Gastroesophageal sphincter (tissue), 4 donors: ENCODE measurements around the gene RGSL1. TPM values are rescaled to one million over a fixed set of nuclear protein-coding genes. Genes with fewer than 3 reads are reported as not detected.

Experiments
- ATAC-seq: fragments of 150-250 bp; one replicate; pipeline ENCODE4 v1.9.1; 2016; ENCODE audit warnings: mild to moderate bottlenecking, moderate library complexity
- H3K27ac ChIP-seq, 4 donors: fragments of 200-600 bp; sonication (generic) in 3 of 4; 1 replicate in 3 of 4; 2 replicates in 1 of 4; pipeline ENCODE4 v1.5.1; 2016 to 2019
- H3K27me3 ChIP-seq: fragments of 200-600 bp; sonication (generic); one replicate; pipeline ENCODE4 v1.5.1; 2019
- H3K36me3 ChIP-seq, 2 donors: fragments of 200-600 bp; sonication (generic); one replicate each; pipeline ENCODE4 v1.5.1; 2019; ENCODE audit warnings: control low read depth in 1 of 2
- H3K4me1 ChIP-seq, 3 donors: fragments of 200-600 bp; sonication (generic); 1 replicate in 2 of 3; 2 replicates in 1 of 3; pipeline ENCODE4 v1.5.1; 2016 to 2019; ENCODE audit warnings: control low read depth in 2 of 3
- H3K4me3 ChIP-seq, 2 donors: fragments of 200-600 bp; sonication (generic); one replicate each; pipeline ENCODE4 v1.5.1; 2019; ENCODE audit warnings: mild to moderate bottlenecking in 1 of 2, moderate library complexity in 1 of 2
- H3K9me3 ChIP-seq, 3 donors: fragments of 200-600 bp; sonication (generic); one replicate each; pipeline ENCODE4 v1.5.1; 2017 to 2019; ENCODE audit warnings: control low read depth in 2 of 3
- EP300 ChIP-seq: sonication (generic); formaldehyde crosslinking; IDR thresholded peaks from one replicate; pipeline ENCODE4 v1.6.1; 2017; ENCODE audit warnings: antibody characterized with exemption, mild to moderate bottlenecking
- POLR2A ChIP-seq, 2 donors: fragments of 450-650 bp; IDR thresholded peaks; one replicate each; pipeline ENCODE4 v1.6.1; 2017; ENCODE audit warnings: antibody characterized with exemption in 2 of 2, mild to moderate bottlenecking in 2 of 2, moderate library complexity in 1 of 2
- POLR2AphosphoS5 ChIP-seq: sonication (generic); formaldehyde crosslinking; IDR thresholded peaks from one replicate; pipeline ENCODE4 v1.6.1; 2017; ENCODE audit warnings: antibody characterized with exemption
- WGBS, 2 donors: methylation state at CpG; one replicate each; pipeline ENCODE4 v1.1.5; 2018; ENCODE audit warnings: low coverage in 1 of 2; 5-methylcytosine and 5-hydroxymethylcytosine counted together
- total RNA-seq, 4 donors: library from RNA; depleted of rRNA; stranded (reverse); fragments of >200 nt; gene quantifications; one replicate each; pipeline ENCODE4 v1.1.0, GENCODE V29; 2016
- TF ChIP-seq, protein P1 (sequence below), 4 experiments: fragments of 200-600 bp in 2 of 4; fragments of 450-650 bp in 2 of 4; sonication (generic) in 1 of 4; IDR thresholded peaks; one replicate each; pipeline ENCODE4 v1.5.1; 2017 to 2019; ENCODE audit warnings: antibody characterized with exemption in 4 of 4, mild to moderate bottlenecking in 2 of 4, moderate library complexity in 2 of 4

RGSL1 gene
- total RNA-seq, 4 donors from 2014 or later, result 0.04 TPM; not detected in 3

DNA sequence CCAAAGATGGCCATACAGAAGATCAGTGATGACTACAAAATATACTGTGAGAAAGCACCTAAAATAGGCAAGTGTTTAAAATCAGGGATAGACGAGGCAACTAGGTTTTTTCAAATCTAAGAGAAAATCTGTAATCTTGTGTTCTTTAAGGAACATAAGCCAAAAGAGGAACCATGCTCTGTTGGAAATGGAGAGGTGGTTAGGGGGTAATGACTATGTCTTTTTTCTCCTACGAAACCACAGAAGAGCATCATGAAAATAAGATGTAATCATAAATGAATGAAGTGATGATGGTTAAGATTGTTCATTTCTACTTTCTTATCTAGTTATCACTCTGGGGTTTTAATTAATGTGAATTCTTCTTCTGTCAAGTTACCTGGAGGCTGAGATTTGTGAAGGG lies 43.1 kb downstream of the RGSL1 start:
- Histone ChIP-seq H3K9me3 (no peaks in the 10 kb centered on the region), H3K36me3 (no peaks in the 10 kb centered on the region), H3K27ac (no peak overlapping the region), H3K4me3 (no peak overlapping the region), H3K27me3 (no peaks in the 10 kb centered on the region), H3K4me1 (no peaks in the 10 kb centered on the region)
- ATAC-seq, result no peak
- no peak for TF ChIP-seq POLR2AphosphoS5
- TF ChIP-seq, protein P1, sequence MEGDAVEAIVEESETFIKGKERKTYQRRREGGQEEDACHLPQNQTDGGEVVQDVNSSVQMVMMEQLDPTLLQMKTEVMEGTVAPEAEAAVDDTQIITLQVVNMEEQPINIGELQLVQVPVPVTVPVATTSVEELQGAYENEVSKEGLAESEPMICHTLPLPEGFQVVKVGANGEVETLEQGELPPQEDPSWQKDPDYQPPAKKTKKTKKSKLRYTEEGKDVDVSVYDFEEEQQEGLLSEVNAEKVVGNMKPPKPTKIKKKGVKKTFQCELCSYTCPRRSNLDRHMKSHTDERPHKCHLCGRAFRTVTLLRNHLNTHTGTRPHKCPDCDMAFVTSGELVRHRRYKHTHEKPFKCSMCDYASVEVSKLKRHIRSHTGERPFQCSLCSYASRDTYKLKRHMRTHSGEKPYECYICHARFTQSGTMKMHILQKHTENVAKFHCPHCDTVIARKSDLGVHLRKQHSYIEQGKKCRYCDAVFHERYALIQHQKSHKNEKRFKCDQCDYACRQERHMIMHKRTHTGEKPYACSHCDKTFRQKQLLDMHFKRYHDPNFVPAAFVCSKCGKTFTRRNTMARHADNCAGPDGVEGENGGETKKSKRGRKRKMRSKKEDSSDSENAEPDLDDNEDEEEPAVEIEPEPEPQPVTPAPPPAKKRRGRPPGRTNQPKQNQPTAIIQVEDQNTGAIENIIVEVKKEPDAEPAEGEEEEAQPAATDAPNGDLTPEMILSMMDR (IDR thresholded peaks at IDR 0.05), result no peak
- WGBS, 2 donors, result 71 to 79% methylated on average over 2 of the region's 2 CpGs

DNA sequence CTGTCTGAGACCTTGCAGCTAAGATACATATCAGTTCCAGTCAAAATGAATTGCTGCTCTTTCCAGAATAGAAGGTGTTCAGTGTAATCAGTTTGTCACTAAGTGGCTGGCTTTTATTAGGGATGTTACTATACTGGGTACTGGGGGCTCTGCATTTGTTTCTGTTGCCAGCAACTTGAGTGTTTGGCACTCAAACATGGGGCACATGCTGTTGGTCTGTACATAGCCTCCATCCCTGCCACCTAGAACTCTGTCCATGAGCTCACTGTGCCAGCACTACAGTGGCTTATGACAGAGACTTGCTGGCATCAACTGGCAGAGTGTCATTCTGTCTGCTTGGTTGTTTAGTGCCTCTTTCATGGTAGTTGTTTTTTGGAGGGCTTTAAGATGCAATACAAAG lies 45.1 kb downstream of the RGSL1 start:
- Histone ChIP-seq H3K27me3 (no peaks in the 10 kb centered on the region), H3K36me3 (no peaks in the 10 kb centered on the region), H3K27ac (no peak overlapping the region), H3K4me1 (no peaks in the 10 kb centered on the region), H3K4me3 (no peak overlapping the region), H3K9me3 (no peaks in the 10 kb centered on the region)
- no peak for ATAC-seq
- no peak for TF ChIP-seq POLR2A (IDR thresholded peaks at IDR 0.05)
- TF ChIP-seq, protein P1 (IDR thresholded peaks at IDR 0.05), result no peak
- no peak for TF ChIP-seq POLR2AphosphoS5
- TF ChIP-seq EP300, result no peak

DNA sequence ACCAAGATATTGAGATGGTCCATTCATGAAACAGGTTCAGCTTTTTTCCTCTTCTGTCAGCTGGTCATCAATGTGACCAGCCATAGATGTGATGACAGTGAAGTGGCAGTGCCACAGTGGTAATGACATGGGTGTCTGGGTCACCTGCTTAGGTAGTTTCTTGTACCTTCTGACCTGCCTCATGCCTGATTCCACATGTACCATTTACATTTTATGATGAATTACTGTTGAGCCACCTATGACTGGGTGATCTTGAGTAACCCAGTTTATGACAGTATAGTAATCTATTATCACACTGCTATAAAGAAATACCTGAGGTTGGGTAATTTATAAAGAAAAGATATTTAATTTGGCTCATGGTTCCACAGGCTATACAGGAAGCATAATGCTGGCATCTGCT lies 45.7 kb downstream of the RGSL1 start:
- Histone ChIP-seq H3K4me1 (no peaks in the 10 kb centered on the region), H3K36me3 (no peaks in the 10 kb centered on the region), H3K27ac (no peak overlapping the region), H3K4me3 (no peak overlapping the region), H3K9me3 (no peaks in the 10 kb centered on the region), H3K27me3 (no peaks in the 10 kb centered on the region)
- no peak for ATAC-seq
- no peak for TF ChIP-seq POLR2AphosphoS5
- no peak for TF ChIP-seq POLR2A (IDR thresholded peaks at IDR 0.05)
- TF ChIP-seq, protein P1 (IDR thresholded peaks at IDR 0.05), result no peak
- TF ChIP-seq EP300, result no peak

DNA sequence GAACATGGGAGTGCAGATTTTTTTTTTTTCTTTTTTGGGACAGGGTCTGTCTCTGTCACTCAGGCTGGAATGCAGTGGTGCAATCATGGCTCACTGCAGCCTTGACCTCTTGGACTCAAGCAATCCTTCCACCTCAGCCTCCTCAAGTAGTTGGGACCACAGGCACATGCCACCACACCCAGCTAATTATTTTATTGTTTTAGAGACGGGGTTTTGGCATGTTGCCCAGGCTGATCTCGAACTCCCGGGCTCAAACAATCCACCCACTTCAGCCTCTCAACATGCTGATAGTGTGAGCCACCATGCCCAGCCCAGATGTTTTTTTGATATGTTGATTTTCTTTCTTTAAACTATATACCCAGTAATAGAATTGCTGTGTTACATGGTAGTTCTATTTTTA lies 57.7 kb downstream of the RGSL1 start:
- Histone ChIP-seq H3K9me3 (peaks cover 0 to 14% (median 0%) of the 10 kb centered on the region in 3 donors), H3K36me3 (no peaks in the 10 kb centered on the region), H3K27me3 (no peaks in the 10 kb centered on the region), H3K4me3 (no peak overlapping the region), H3K27ac (no peak overlapping the region), H3K4me1 (no peaks in the 10 kb centered on the region)
- no peak for ATAC-seq
- 59 to 67% methylated on average over 3 of the region's 3 CpGs for WGBS, 2 donors
- TF ChIP-seq EP300 (no peak), POLR2A (IDR thresholded peaks at IDR 0.05) (no peak), POLR2AphosphoS5 (no peak)
- TF ChIP-seq, protein P1 (IDR thresholded peaks at IDR 0.05), result no peak

DNA sequence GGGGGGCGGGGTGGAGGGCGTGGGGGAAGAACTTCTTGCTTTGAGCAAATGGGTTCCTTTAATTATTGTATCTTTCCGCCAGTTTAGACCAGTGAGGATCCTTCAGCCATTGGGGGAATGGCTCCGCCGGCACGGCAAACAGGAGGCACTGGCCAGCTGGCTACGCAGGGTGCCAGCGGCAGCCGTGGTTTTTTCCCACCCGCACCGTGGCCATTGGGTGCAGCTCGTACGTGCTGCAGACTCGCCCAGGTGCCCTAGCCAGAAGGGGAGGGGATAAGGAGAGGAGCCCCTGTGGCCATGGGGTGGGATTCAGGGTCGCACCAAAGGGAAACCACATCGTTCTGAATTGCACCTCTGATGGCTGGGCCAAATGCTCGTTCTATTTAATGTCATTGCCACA lies 65.6 kb downstream of the RGSL1 start:
- WGBS, 2 donors, result 76 to 80% methylated on average over 9 to 14 of the region's 17 CpGs
- peaks cover 0 to 20% (median 0%) of the 10 kb centered on the region in 3 donors for H3K9me3 ChIP-seq
- TF ChIP-seq, protein P1 (IDR thresholded peaks at IDR 0.05), result no peak
- TF ChIP-seq POLR2A (IDR thresholded peaks at IDR 0.05) (no peak), EP300 (no peak), POLR2AphosphoS5 (no peak)
- no peak overlapping the region for H3K4me3 ChIP-seq
- H3K36me3 ChIP-seq, result no peaks in the 10 kb centered on the region
- H3K4me1 ChIP-seq, result no peaks in the 10 kb centered on the region
- no peak overlapping the region for H3K27ac ChIP-seq
- ATAC-seq, result no peak
- H3K27me3 ChIP-seq, result no peaks in the 10 kb centered on the region
